HG03139 (cell line): Measurements from ENCODE around the gene CMTM4.

ENCODE experiments used
- ATAC-seq: cut with Tn5 transposase; IDR thresholded peaks from one replicate; pipeline ENCODE4 v1.9.1; 2021; ENCODE audit not compliant: unreplicated experiment

CMTM4 gene

GRCh38 chr16:66696669-66697630, at the start of gene CMTM4:
CMTM4 (minus strand) TSS chr16:66696743; CDS start chr16:66696525, 218 bp downstream.
- ATAC-seq = peak; percentile 86

DNA sequence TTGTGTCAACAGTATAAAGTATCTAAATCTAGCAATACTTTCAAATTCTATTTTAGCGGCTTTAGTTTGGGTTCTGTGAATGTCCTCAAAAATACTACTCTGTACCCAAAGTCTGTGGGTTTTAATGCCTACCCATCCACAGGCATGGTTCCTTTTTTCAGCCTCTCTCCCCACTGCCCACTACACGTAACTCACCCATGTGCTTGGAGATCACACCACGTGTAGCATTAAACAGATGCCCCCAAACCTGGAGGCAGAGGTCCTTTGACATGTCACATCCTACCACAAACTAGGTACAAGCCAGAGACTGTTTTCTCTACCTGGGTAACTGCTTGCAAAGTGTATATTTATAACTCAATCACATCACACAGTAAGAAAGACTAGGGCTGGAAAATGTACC, 49.5 kb upstream of the CMTM4 start:
- ATAC-seq = no peak

DNA sequence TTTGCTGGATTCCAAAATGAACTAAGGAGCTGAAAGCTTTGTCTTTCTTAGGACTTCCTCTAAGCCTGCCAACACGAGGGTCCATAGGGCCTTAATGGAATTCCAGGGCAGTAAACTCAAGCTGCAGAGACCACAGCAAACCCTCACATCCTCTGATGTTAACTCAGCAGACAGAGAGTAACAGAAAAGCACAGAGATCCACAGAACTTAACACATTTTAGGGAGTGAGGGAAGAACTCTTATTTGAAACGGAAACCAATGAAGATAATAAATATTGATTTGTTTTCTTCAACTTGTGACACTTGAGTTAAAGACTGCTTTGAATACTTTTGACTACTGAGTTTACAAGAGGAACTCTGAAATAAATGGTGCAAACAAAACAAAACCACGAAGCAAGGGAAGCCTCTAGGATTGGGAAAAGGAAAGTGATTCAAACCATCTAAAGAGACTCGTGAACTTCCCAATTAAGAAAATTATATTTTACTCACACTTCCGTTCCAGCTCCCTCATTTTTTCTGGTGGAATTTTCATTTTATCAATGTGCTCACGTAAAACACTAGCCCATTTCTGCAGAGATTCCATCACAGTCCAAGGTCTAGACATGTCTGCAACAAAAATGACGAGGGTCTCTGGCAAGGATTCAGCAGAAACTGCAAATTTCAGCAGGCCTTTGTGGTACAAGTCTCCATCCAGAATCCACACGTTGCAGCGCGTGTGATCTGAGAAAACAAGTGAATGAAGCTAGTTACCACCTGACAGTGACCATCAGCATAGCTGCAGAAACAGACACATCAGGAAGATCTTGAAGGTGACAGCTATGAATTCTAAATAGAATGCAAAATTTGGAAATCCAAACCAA, 45.6 kb upstream of the CMTM4 start:
- ATAC-seq = no peak

GRCh38 chr16:66741169-66741900, 44.8 kb upstream of the CMTM4 start:
- no peak for ATAC-seq

DNA sequence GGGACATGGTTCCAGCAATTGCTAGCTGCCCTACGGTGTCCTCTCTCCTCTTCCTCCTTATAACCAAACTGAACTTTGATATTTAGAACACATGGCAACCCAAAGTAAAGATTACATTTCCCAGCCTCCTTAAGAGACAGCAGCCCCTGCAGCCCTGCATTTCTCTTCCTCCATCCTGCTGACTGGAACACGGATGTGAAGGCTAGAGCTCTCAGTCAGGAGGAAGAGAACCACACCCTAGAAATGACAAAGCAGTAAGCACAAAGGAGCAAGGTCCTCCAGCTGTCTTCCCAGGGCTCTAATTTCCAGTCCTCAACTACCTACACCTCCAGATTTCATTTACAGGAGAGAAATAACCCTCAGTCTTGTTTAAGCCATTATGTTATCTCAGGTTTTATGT, 44.0 kb upstream of the CMTM4 start:
- ATAC-seq = no peak

GRCh38 chr16:66740010-66740409, 43.5 kb upstream of the CMTM4 start:
- no peak for ATAC-seq

DNA sequence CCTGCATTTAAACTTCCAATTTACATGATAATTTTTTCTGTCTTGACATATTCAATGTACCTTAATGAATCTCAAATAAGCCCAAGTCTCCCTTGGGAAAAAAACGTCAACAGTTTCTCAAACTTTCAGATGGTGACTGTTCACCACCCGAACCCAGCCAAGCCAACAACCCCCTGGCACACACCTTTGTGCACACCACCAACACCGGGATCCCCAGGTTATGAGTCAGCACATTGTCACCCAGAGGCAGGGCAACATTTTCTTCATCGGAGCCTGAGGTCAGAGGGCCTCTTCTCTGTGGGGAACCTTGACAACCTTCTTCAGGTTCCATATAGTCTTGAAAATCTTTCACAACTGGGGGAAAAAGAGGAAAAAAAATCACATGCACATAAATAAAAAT, 39.3 kb upstream of the CMTM4 start:
- ATAC-seq = no peak

DNA sequence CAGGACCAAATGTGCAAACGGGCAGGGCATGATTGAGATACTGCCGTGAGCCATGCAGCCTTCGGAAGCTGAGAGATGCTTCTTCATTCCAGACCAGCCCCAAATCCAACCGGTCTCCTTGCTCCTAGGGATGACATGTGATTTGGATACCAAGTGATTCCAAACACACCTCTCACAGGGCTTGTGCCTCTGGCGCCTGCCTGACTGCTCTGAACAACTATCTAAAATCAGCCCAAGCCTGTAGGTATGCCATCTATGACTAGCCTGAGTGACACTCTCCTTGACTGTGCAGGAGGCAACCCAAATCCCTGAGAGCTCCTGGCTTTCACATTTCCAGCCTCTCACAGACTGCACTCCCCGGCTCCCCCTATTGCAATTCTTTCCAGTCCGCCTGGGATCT, 34.6 kb upstream of the CMTM4 start:
- no peak for ATAC-seq

DNA sequence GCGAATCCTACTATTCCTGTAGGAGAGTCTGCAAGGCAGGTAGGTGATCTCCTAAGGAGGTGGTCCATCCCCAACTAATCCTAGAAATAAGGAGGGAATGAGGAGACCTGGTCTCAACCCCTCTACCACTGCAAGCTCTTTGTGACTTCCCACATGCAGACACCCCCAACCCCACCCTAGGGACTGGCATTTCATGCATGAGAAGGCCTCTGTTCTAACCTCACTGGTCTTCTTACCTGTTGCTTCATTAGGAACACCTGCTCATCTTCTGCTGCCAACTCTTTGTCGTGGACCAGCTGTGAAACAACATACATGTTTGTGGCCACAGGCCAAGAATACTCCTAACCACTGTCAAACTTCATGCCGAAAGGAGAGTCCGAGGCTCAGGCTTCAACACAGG, 32.3 kb upstream of the CMTM4 start:
- no peak for ATAC-seq

DNA sequence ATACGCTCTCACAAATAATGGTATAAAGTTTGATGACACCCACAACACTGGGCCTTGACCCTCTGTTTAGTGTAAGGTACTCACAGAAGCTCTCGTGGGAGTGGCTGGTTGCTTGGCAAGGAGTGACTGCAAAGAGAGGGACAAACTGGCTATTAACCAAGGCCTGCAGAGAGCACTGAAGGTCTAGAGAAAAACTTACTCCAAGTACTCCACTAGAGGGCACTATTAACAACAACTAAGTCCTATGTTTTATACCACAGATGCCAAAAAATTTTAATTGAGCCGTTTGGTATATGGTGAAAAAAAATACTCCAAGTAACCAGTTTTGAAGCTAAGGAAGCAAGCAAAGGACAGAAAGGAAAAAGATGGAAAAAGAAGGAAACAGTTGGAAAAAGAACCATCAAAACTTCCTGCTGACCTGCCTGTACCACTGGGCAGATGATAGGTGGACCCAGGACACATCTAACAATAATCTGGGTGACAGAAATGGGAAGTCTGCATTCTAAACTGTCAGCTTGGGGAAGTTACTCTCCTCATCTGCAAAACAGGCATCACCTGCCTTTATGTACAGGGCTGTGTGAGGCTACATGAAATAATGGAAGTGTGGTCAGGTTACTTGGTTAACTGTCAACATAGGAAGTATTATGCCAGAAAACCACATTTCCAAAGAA, 31.7 kb upstream of the CMTM4 start:
- ATAC-seq = no peak

DNA sequence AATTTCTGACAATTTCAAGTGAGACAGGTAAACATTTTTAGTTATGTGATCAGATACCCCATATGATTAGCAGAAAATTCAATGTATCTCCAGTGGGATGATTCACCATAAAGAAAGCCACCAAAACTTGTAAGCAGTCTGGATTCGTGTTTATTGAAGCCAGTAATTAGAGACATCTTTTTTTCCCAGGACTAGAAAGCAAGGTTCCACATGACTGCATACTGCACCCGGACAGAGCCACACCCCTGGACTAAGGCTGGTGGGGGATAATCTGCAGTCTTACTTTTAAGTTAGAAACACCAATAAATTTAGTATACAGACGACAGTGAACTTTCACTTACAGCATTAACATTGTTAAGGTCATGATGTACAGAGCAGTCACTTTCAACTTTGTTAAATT, 24.2 kb upstream of the CMTM4 start:
- no peak for ATAC-seq

DNA sequence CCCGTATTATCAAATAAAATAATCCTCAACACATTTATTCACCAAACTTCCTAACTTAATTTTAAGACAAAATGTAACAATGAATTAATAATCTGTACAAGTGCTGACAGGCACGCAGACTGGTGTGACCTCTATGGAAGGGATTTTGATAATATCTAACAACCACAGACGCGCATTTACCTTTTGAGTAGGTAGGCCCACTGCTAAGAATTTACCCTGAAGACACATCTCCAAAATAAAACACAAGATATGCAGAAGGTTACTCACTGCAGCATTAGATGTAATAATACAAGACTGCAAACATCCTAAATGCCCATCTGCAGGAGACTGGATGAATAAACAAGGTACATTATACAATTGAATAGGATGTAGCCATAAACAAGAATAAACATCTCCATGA, 22.7 kb upstream of the CMTM4 start:
- no peak for ATAC-seq

GRCh38 chr16:66717776-66718175, 21.2 kb upstream of the CMTM4 start:
- no peak for ATAC-seq

- no peak for ATAC-seq
Measured at GRCh38 chr16:66717112-66717675, 20.7 kb upstream of the CMTM4 start.

DNA sequence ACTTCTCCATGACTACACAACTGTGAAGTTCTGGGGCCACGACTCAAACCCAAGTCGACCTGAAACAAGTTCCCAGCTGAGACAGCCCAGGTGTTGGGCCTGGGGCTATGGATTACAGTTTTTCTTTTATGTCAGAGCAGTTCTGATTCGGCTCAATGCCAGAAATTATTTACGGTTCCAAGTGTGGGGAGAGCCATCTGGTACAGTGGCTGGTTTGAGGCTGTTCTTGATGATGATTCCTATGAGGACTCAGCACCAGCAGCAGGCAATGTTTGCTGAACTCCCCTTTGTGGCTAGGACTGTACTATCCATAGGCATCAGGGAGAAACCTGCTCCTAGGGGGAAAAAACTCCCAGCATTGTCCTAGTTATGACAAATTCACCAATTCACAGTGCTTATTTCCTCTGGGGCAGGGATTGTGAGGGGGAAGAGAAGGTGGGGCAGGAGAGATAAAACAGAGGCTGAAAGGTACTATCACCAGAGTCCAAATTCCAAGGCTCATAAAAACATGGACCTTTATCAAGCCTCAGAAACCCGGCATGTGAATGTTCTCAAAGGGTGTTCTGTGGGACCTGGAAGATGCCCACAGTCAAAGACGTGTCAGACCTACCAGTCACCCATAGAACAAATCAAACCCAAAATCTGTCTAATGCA, 18.2 kb upstream of the CMTM4 start:
- ATAC-seq = no peak

- ATAC-seq = no peak
Measured at GRCh38 chr16:66714062-66714461, 17.5 kb upstream of the CMTM4 start.

GRCh38 chr16:66713076-66713475, 16.5 kb upstream of the CMTM4 start:
- ATAC-seq = no peak

DNA sequence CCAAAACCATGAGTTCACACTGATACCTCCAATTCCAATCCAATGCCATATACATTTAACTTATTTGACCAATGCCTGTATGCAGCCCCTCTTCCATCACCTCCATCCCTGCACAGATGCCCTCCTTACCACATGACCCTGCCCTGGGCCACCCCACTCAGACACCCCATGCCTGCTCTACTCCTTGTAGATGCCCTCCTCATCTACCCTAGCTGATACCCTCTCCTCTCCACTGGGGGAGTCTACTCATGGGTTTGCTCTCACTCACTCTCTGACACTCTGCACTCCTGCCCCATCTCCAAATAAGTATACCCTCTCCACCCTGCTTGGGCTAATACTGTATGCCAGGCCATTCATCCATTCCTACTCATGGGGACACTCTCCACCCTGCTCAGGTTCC, 16.0 kb upstream of the CMTM4 start:
- ATAC-seq = no peak

- ATAC-seq = no peak
Measured at GRCh38 chr16:66711581-66711980, 15.0 kb upstream of the CMTM4 start.

- no peak for ATAC-seq
Measured at GRCh38 chr16:66706506-66706880, 9.9 kb upstream of the CMTM4 start.
